NOMO-1 (cell line): ENCODE measurements around the gene PEX6.
A peak's percentile ranks its signal among the peaks of the same experiment; 100 is the strongest.
"Not testable (repeated sequence)": the region's sequence is repeated elsewhere in the genome, so short reads cannot be mapped to it uniquely, and the experiment has no call there.

Experiments
- DNase-seq, 2 experiments: peaks; one replicate each; lab custom pipeline; 2025; ENCODE audit not compliant: unreplicated experiment in 2 of 2; lab: John Stamatoyannopoulos, UW

PEX6 gene

DNA sequence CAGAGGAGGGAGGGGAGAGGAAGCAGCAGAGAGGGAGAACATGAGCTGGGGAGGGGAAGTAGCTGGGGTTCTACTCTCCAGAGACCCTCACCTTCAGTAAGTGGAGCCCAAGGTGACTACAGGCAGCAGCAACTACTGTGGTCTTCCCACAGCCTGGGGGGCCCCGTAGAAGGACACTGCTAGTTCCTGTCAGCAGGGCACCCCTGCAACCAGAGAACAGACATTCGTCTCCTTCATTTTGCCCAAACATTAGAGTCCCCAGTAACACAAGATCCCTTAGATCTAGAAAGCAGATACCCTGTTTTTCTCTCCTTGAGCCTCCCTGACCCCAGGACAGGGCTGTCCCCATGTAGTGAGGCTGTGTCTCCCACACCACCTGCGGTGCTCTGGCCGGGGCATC lies 10.2 kb downstream of the PEX6 start:
- DNase-seq, result no peak

DNA sequence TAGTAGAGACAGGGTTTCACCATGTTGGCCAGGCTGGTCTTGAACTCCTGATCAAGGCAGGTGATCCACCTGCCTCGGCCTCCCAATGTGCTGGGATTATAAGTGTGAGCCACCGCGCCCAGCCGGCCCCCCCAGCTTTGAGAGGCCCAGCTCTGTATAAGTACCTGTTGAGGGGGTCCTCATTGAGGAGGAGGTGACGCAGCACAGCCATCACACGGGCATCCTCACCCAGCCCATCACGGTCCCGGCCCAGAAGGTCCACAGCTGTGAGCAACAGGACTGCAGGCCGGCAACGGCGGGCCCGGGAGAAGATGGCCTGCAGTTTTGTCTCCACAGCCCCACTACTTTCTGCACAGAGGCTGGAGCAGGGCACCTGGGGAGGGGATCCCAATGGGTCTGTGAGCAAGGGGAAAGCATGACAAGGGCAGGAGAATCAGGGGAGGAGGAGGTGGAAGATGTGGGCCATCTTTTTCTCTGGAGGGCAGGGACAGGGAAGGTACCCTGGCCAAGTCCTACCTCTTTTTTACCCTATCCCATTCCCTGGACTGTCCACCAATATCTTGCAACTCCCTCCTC lies 10.8 kb downstream of the PEX6 start:
- DNase-seq, result no peak

- DNase-seq, result no peak
Observed at GRCh38 chr6:42967228-42967627, 11.8 kb downstream of the PEX6 start.

GRCh38 chr6:42966571-42966970 lies 12.4 kb downstream of the PEX6 start:
- no peak for DNase-seq

DNA sequence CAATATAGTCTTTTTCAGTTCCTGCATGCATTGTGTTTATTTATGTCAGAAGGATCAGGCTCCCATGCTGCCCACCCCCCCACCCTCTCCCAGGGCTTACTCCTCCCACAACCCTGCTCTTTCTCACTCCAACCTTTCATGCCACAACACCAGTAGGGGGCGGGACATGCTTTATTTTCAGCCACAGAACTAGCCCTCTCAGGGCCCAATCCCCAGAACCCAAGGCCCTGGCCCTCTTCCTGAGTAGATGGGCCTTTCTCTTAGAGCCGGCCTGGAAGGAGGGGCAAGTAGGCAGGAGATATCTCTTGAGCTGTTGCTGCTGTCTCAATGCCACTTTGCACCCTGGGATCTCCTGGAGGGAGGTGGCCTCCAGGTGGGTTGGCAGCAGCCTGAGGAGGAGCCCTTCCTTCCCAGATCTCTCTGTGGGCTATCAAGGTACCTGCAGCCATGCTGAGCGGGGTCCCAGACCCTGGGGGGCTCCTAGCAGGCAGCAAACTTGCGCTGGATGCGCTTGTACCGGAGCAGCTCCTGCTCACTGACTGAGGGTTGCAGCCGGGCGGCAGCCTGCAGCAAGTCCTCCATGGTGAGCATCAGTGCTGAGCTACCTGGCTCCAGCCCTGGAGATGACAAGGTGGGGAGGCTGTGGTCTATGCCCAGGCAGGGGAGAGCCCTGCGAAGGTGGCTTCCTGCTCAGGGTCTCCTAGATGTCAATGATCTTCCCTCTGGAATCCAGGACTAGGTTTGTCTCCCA lies 15.0 kb downstream of the PEX6 start:
- DNase-seq, result peak in 1 of 2 experiments; percentile 5

GRCh38 chr6:42963179-42963854 lies 15.7 kb downstream of the PEX6 start:
- no peak for DNase-seq

DNA sequence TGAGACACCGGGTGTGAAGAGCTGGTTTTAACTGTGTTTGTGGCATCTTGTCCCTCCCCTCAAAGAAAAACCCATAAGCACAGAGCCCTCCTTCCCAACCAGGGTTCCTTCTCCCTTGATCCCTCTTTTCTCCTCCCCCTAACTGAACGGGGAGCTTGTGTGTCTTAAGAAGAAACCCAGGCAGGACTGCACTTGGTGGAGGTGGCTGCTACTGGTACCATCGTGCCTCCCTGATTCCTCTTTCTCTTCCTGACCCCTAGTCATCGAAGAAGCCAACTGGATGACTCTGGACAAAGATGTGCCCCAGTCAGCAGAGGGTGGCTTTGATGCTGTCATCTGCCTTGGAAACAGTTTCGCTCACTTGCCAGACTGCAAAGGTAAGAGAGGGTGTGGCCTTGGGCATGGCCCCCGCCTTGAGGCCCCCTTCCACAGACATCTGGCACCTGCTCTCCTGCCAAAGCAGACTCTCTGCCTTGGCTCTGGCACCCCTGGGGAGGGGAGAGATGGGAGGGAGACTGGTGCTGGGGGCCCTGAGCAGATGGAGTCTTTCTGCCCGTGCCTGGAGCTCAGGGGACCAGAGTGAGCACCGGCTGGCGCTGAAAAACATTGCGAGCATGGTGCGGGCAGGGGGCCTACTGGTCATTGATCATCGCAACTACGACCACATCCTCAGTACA lies 16.3 kb downstream of the PEX6 start:
- no peak for DNase-seq

DNA sequence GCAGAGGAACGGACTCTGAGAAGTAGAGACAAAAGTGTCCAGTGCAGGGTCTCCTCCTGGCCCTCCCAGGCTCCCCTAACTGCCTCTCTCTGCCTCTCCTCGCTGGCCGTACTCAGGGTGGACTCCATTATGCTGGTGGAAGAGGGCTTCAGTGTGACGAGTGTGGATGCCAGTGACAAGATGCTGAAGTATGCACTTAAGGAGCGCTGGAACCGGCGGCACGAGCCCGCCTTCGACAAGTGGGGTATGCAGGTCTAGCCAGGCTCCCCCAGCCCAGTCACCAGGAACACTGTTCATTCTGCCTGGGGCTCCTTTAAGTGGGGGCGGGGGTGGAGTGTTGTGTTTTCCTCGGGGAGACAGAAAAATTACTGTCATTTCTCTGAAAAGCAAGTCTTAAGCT lies 16.9 kb downstream of the PEX6 start:
- DNase-seq, result no peak

- DNase-seq, result no peak
Observed at GRCh38 chr6:42961020-42961470, 17.9 kb downstream of the PEX6 start.

DNA sequence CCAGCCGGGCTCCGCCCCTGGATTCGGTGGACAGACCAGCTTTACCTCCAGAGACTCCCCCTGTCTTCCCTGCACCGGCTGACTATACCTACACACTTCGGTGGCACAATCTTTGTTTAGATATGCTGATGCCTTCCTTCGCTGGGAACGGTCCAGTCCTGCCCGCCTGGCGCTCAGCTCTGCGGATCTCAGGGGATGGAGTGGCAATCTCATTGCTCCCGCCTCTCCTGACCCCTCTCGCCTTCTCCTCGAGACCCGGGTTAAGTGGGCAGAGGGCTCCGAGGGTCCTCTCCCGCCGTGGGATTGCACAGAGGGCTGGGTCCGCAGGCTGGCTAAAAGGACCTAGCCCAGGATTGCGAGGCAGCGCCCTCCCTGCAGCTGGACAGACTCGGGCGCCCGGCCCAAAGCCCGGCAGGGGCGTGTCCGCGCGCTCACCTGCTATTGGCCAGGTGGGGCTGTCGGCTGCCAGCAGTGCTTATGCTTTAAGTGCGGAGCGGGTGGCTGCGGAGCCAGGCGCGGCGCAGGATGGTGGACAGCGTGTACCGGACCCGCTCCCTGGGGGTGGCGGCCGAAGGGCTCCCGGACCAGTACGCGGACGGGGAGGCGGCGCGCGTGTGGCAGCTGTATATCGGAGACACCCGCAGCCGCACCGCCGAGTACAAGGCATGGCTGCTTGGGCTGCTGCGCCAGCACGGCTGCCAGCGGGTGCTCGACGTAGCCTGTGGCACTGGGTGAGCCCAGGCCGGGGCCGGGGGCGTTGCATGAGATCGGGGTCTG lies 18.6 kb downstream of the PEX6 start, which contains the start of gene GNMT:
Gene GNMT, plus strand, starts transcription at position 512 of the 777 bp plus-strand sequence. Its CDS starts 14 bp downstream, at position 526.
- no peak for DNase-seq

DNA sequence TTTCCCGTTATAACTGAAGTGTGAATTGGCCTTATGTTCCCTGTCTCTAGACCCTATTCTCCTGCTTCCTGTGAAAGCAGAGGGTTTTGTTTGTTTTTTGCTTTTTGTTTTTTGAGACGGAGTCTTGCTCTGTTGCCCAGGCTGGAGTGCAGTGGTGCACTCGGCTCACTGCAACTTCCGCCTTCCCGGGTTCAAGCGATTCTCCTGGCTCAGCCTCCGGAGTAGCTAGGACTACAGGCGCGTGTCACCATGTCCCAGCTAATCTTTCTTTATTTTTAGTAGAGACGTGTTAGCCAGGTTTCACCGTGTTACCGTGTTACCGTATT lies 19.1 kb downstream of the PEX6 start:
- no peak for DNase-seq

DNA sequence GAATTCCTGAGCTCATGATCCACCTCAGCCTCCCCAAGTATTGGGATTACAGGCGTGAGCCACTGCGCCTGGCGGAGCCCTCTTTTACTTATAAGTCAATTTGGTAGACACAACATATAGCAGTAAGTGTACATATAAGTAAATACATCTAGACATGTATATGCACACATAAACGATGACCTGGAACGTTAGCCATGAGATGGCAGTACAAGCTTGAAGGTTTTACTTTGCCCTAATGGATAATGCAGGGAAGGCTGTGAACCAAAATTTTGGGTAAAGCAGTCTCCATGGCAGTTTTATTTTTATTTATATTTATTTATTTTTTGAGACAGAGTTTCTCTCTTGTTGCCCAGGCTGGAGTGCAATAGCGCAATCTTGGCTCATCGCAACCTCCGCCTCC lies 20.9 kb downstream of the PEX6 start:
- DNase-seq, result no peak

DNA sequence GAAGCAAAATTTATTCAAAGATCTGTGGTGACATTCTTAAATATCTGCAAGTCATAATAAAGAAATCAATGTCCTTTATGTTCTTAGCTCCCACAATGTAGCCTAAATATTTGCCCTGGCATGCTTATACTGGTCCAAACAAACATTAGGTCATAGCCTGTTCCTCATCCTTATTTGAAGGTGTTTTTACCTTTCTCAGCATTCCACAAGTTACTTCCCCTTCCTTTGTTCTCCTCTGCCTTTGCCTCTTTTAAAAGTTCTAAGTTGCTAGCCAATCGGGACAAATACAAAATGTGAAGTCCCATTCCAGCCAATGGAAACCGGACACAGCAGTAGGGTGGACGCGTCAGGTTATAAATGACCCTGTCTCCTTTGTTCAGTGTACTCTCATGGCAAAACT lies 24.6 kb downstream of the PEX6 start:
- DNase-seq, result not testable (repeated sequence)

- no peak for DNase-seq
Observed at GRCh38 chr6:42952389-42952788, 26.6 kb downstream of the PEX6 start.

DNA sequence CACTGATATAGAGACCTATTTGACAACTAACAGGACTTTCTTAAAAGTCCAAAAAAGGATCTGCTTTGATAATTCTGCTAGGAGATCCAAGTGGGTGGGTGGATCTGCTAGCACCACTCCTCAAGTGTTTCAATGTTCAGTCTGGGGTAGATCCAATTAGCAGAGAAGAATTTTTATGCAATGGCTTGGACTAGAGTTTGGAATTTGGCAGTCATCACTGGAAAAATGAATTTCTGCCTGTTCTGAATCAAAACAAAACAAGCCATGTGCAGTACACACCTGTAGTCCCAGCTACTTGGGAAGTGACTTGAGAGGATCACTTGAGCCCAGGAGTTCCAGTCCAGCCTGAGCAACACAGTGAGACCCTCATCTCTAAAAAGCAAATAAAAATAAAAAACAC lies 31.0 kb downstream of the PEX6 start:
- no peak for DNase-seq

GRCh38 chr6:42942444-42942843 lies 36.5 kb downstream of the PEX6 start:
- DNase-seq, result no peak

DNA sequence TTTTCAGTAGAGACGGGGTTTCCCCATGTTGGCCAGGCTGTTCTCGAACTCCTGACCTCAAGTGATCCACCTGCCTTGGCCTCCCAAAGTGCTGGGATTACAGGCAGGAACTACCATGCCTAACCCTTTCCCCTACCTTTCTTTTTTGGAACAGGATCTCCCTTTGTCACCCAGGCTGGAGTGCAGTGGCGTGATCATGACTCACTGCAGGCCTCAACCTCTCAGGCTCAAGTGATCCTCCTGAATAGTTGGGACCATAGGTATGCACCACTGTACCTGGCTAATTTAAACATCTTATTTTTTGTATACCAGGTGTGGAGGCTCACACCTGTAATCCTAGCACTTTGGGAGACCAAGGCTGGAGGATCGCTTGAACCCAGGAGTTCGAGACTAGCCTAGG lies 37.6 kb downstream of the PEX6 start:
- DNase-seq, result not testable (repeated sequence)

GRCh38 chr6:42940493-42941045 lies 38.4 kb downstream of the PEX6 start:
- no peak for DNase-seq

DNA sequence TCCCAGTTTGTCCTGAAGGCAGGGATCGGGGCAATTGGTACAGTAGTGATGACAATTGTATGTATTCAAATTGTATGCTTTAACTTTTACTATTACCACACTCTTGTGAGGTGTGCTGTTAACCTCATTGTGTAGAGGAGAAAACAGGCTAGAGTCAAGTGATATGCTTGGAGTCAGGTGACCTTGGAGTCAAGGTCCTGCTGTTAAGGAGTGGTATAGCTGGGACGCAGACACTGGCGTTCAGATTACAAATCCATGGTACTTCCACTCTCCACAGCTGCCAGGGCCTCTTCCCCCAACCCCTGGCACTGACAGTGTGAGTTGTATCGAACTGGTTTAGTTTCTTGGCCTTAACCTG lies 39.2 kb downstream of the PEX6 start:
- no peak for DNase-seq

- DNase-seq, result no peak
Observed at GRCh38 chr6:42938987-42939809, 39.8 kb downstream of the PEX6 start.
